GM21390 (cell line): ENCODE results near the gene SLC5A1.
"Not testable (repeated sequence)": the region's sequence is repeated elsewhere in the genome, so short reads cannot be mapped to it uniquely, and the experiment has no call there.

ENCODE experiments used
- ATAC-seq: cut with Tn5 transposase; IDR thresholded peaks from one replicate; pipeline ENCODE4 v1.9.1; 2021; ENCODE audit not compliant: unreplicated experiment

SLC5A1 gene

GRCh38 chr22:32142600-32142999 is 99.5 kb downstream of the SLC5A1 start:
- ATAC-seq, result no peak

- ATAC-seq, result no peak
Observed at GRCh38 chr22:32144496-32145274, 101.6 kb downstream of the SLC5A1 start.

- not testable (repeated sequence) for ATAC-seq
Observed at GRCh38 chr22:32147128-32147527, 104.1 kb downstream of the SLC5A1 start.

GRCh38 chr22:32148372-32148771 is 105.3 kb downstream of the SLC5A1 start:
- ATAC-seq, result not testable (repeated sequence)

- ATAC-seq, result not testable (repeated sequence)
Observed at GRCh38 chr22:32150647-32151046, 107.6 kb downstream of the SLC5A1 start.

GRCh38 chr22:32151641-32152040 is 108.6 kb downstream of the SLC5A1 start:
- ATAC-seq, result not testable (repeated sequence)

- not testable (repeated sequence) for ATAC-seq
Observed at GRCh38 chr22:32154727-32155126, 111.7 kb downstream of the SLC5A1 start.

- ATAC-seq, result not testable (repeated sequence)
Observed at GRCh38 chr22:32157632-32158031, 114.6 kb downstream of the SLC5A1 start.

- no peak for ATAC-seq
Observed at GRCh38 chr22:32158712-32159533, 115.9 kb downstream of the SLC5A1 start, which contains the start of gene C22orf42. C22orf42 (minus strand) TSS chr22:32159303; CDS start chr22:32159215, 88 bp downstream.

- ATAC-seq, result not testable (repeated sequence)
Observed at GRCh38 chr22:32160411-32160810, 117.3 kb downstream of the SLC5A1 start.
